ENCODE measurements around the gene MEF2C. TPM values are rescaled to one million over a fixed set of nuclear protein-coding genes. Genes with fewer than 3 reads are reported as not detected.

MEF2C gene
- total RNA-seq, 1 experiment from 2014 or later = 0.46 TPM

GRCh38 chr5:88675168-88675707 lies 207.7 kb downstream of the MEF2C start:
- DNase-seq (ENCODE audit: low spot score) = no peak

GRCh38 chr5:88674356-88675167 lies 208.4 kb downstream of the MEF2C start:
- DNase-seq (ENCODE audit: low spot score) = no peak

- no peak for DNase-seq (ENCODE audit: low spot score)
Observed at GRCh38 chr5:88673253-88674105, 209.5 kb downstream of the MEF2C start.

- no peak for DNase-seq (ENCODE audit: low spot score)
Observed at GRCh38 chr5:88672644-88673252, 210.2 kb downstream of the MEF2C start.

GRCh38 chr5:88671505-88672499 lies 211.2 kb downstream of the MEF2C start:
- DNase-seq (ENCODE audit: low spot score) = no peak

- no peak for DNase-seq (ENCODE audit: low spot score)
Observed at GRCh38 chr5:88671106-88671504, 211.9 kb downstream of the MEF2C start.

- no peak for DNase-seq (ENCODE audit: low spot score)
Observed at GRCh38 chr5:88670461-88670860, 212.5 kb downstream of the MEF2C start.

GRCh38 chr5:88669371-88670050 lies 213.5 kb downstream of the MEF2C start:
- DNase-seq (ENCODE audit: low spot score) = no peak

GRCh38 chr5:88667496-88668201 lies 215.3 kb downstream of the MEF2C start:
- no peak for DNase-seq (ENCODE audit: low spot score)

Small RNAs within 50 kb of the gene (small RNA-seq; reads per million reads assigned to genes)
- gene AC008525.2 = not detected

Measured in HT-29 (cell line).